Esophagus squamous epithelium (tissue), 4 donors: ENCODE results near the gene RAD23A.

Experiments used
- CTCF ChIP-seq, 6 experiments: fragments of 450-650 bp in 4 of 6; fragments of 200-600 bp in 2 of 6; sonication (generic) in 2 of 6; IDR thresholded peaks; one replicate each; pipeline ENCODE4 v1.5.1; 2016 to 2019; ENCODE audit warnings: antibody characterized with exemption in 6 of 6, mild to moderate bottlenecking in 4 of 6, moderate library complexity in 4 of 6
- POLR2A ChIP-seq, 4 donors: fragments of 450-650 bp; IDR thresholded peaks; one replicate each; pipeline ENCODE4 v1.6.1; 2017; ENCODE audit warnings: antibody characterized with exemption in 4 of 4, mild to moderate bottlenecking in 4 of 4, moderate library complexity in 3 of 4

GRCh38 chr19:12924621-12925310, 20.9 kb upstream of the RAD23A start:
- TF ChIP-seq POLR2A (IDR thresholded peaks at IDR 0.05) (no peak), CTCF (IDR thresholded peaks at IDR 0.05) (no peak)
